Activated CD4-positive, alpha-beta T cell treated with anti-CD3 and anti-CD28 coated beads, Interleukin-2, Interleukin-6, amounts not matched to agents 100 ng/mL and 50 ng/mL, durations not matched to agents 16 hours and 8 hours (primary cell): Measurements from ENCODE around the gene BCR.
"Not testable (repeated sequence)": the region's sequence is repeated elsewhere in the genome, so short reads cannot be mapped to it uniquely, and the experiment has no call there.

Experiments used
- DNase-seq: peaks from one replicate; pipeline ENCODE4 v3.0.0-alpha.2; 2020

Gene BCR

GRCh38 chr22:23180301-23180892 lies at the start of gene BCR:
TSS of gene BCR (plus strand) at chr22:23180509. CDS start at chr22:23180961, 452 bp downstream.
- DNase-seq = peak; percentile 71

- no peak for DNase-seq
Measured at GRCh38 chr22:23130697-23131096, 49.6 kb upstream of the BCR start.

- no peak for DNase-seq
Measured at GRCh38 chr22:23131931-23132330, 48.4 kb upstream of the BCR start.

GRCh38 chr22:23132376-23133091 lies 47.8 kb upstream of the BCR start:
- no peak for DNase-seq

- DNase-seq = no peak
Measured at GRCh38 chr22:23133922-23134321, 46.4 kb upstream of the BCR start.

- DNase-seq = not testable (repeated sequence)
Measured at GRCh38 chr22:23136991-23137390, 43.3 kb upstream of the BCR start.

GRCh38 chr22:23137468-23137867 lies 42.8 kb upstream of the BCR start:
- DNase-seq = no peak

GRCh38 chr22:23137905-23138561 lies 42.3 kb upstream of the BCR start:
- peak; percentile 63 for DNase-seq

- DNase-seq = no peak
Measured at GRCh38 chr22:23138584-23139435, 41.5 kb upstream of the BCR start.

GRCh38 chr22:23140385-23140784 lies 39.9 kb upstream of the BCR start:
- DNase-seq = no peak

- no peak for DNase-seq
Measured at GRCh38 chr22:23142546-23143105, 37.7 kb upstream of the BCR start.

GRCh38 chr22:23143119-23143518 lies 37.2 kb upstream of the BCR start:
- no peak for DNase-seq

GRCh38 chr22:23144432-23144831 lies 35.9 kb upstream of the BCR start:
- no peak for DNase-seq

- DNase-seq = peak; percentile 91
Measured at GRCh38 chr22:23144932-23145877, 35.1 kb upstream of the BCR start, which contains the start of gene RAB36. TSS of gene RAB36 (plus strand) at chr22:23145477. CDS start at chr22:23146617, 1,140 bp downstream.

GRCh38 chr22:23145878-23146470 lies 34.3 kb upstream of the BCR start:
- no peak for DNase-seq

GRCh38 chr22:23146478-23147205 lies 33.7 kb upstream of the BCR start:
- no peak for DNase-seq

- no peak for DNase-seq
Measured at GRCh38 chr22:23147617-23148387, 32.5 kb upstream of the BCR start.

GRCh38 chr22:23149743-23150238 lies 30.5 kb upstream of the BCR start:
- no peak for DNase-seq

- DNase-seq = no peak
Measured at GRCh38 chr22:23150762-23151161, 29.5 kb upstream of the BCR start.
